SIG-M5 (cell line): Measurements from ENCODE around the gene STARD10.

Experiments
- DNase-seq: peaks from one replicate; lab custom pipeline; 2025; lab: John Stamatoyannopoulos, UW

STARD10 gene

GRCh38 chr11:72704783-72705265 lies 89.0 kb downstream of the STARD10 start:
- DNase-seq: no peak
